Stimulated activated CD4-positive, alpha-beta T cell treated with anti-CD3 and anti-CD28 coated beads, TNF-alpha, amount 100 ng/mL, for 1 hour (primary cell): ENCODE data around the gene STPG4.

Experiments used
- DNase-seq, 3 donors: peaks; one replicate each; pipeline ENCODE4 v3.0.0-alpha.2; 2020; ENCODE audit warnings: low read depth in 3 of 3, low spot score in 1 of 3

STPG4 gene

DNA sequence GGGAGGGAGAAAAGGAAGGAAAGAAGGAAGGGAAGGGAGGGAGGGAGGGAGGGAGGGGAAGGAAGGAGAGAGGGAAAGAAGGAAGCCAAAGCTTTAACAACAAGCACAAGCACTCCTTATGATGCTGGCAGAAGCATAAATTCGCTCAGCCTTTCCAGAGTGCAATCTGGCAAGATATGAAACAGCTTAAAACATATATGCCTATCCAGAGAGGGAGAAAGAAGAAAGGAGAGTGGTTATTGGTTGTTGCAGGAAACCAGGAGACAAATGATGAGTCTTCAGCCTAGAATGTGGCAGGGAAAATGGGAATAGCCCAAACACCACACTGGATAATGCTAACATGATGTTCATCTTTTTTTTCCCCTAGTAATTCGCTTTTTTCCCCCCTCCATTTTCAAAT is 64.0 kb downstream of the STPG4 start:
- DNase-seq = no peak

DNA sequence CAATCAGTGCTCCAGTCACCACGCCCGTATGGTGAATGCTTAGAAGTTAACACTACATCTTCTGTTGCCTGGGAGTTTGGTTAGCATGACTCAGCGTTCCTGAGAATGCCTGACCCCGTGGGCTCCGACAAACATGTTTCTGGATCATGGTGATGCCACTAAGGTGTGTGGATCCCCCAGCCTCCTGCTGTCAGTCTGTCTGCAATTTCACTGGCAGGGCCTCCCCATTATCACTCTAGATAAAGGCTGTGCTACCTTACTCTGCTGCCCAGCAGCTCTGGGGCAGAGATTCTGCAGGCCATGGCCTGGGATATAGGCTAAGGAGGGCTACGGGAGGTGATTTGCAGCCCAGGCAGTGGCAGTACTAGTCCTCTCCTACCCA is 66.0 kb downstream of the STPG4 start:
- DNase-seq = no peak

DNA sequence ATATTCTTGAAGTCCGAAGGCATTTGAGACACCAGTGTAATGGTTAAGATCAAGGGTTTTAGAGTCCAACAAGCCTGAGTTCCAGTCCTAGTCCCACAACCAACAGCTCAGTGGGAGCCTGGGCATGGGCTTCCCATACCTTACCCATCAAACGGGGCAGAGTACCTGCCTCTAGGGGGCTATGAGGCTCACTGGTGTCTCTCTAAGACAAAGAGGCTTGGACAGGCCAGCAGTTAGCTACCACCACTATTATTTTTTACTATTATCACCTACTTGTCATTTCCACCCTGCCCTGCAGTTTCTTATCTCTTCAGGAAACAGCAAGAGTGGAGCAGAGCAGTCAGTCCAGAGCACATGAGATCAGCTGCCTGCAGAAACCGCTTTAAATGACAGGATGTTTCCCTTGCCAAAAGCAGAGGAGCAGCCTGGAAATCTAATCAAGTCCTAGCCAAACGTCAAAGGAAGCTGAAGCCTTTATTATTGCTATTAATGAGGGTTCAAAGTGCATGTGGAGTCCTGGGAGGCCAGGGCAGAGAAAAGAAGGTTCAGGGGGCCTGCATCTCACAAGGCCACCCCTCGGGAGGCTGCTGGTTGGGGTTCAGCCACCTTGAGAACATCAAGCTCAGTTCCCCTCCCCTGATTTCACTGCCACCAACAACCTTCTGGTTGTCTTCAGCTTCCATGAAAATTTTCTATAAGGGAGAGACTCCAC is 66.6 kb downstream of the STPG4 start:
- DNase-seq = no peak

DNA sequence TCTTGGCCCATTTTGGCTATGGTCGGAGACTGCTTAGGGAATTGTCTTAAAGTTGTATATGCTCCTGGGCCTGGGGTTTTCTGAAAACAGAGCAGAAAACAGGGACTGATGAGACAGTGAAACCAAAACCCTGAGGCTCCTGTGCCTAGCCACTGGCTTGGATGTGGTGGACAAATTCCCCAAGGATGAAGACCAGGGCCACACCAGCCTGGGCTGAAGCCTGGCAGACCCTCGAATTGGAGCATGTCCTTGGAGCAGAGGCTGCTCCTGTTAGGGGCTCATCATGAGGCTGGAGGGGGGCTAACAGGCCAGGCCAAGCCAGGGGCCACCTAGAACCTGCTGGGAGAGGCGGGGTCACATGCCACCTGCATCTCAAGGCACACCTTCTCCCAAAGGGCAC is 68.1 kb downstream of the STPG4 start:
- DNase-seq = no peak

DNA sequence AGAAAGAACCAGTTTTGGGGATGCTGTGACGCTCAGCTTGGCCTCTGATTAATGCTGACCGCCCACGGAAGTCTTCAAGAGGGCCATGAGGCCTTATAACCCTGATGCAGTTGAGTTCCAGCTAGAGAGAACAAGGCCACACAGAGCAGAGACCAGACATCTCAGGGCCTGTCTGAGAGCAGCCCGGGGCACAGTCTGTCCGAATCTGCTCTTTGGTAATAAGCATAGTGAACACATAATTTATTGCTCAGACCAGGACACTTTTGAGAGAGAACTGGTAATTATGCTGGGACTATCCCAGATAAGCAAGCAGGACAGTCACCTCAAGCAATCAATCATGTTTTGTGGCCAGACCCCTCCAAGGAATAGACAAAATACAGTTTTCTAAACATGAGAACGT is 68.5 kb downstream of the STPG4 start:
- DNase-seq = no peak

DNA sequence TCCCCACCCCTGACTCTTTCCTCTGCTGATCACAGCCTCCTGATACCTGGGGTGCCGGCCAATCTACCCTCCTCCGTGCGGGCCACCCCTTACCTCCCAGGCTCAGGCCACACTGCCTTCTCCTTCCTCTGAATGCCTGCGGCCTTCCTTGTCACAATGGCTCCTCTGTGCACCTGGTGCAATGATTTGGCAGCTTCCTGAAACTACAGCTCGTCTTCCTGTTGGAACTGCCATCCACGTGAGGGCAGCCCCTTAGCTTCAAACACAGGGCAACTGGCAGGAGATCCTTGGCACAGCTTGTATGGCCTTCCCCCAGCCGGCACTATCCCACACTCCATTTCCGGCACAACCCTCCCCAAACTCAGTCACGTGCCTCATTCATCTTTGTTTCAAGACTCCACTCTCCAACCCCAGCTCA is 69.0 kb downstream of the STPG4 start:
- DNase-seq = no peak

DNA sequence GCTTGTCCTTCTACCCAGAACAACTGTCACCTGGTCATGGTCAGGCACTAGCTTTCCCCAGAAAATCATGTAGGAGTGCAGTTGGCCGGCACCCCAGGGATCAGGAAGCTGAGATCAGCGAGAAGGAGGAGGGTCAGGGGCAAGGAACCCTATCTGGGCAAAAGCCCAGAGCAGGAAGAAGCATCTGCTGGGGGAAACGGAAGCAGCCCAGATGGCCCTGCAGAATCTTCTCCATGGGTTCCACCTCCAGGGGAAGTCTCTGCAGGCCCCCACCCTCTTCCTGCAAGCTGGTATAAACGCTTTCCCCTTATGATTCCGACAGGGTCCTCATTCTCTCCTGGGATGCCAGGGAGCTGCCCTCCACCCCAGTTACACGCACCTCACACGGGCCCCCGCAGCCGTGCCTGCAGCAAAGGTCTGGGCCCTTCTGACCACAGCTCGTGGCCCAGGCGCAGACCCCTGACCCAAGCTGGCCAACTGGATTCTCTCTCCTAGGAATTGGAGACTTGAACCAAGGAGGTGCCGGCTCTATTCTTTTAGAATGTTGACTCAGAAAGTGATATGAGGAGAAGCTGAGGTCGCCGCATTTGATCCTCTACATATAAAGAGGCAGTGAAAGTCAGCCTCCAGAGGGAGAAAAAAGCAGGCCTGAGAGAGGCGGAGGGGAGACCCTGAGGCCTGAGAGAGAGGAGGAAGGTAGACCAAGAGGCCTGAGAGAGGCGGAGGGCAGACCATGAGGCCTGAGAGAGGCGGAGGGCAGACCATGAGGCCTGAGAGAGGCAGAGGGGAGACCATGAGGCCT is 71.0 kb downstream of the STPG4 start:
- DNase-seq = no peak

DNA sequence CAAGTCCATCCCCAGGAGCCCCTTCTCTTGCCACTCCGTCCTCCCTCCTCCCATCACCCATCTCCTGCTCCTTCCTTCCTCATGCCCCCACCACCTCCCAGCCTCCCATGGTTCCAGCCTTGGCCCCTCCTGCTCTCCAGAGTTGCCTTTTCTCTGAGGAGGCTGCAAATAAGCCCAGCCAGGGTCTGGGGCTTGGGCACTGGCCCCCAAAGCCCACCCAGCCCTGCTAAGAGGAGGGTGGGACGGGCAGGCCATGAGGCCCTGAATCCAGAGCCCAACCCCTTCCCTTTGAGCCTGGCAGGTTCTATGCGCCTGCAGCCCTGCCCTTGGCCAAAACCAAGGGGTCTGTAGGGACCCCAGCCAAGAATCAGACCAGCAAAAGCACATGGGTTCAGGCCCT is 71.6 kb downstream of the STPG4 start:
- DNase-seq = no peak

DNA sequence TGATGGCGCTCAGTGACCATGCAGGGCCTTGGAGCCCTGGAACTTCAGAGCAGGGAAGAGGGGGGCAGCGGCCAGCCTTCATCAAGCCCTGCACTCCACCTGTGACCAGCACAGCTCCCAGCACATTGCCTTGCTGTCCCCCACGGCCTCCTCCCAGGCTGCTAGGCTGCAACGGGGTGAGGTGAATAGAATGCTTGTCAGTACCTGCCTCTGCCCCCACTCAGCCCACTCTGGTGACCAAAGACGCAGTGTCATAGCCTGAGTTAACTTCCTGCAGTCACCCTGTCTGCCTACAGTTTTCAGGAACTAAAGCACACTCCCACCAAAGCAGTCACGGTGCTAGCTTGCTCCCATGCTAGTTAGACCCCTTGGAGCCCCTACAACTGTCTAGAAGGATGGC is 72.1 kb downstream of the STPG4 start:
- no peak for DNase-seq

DNA sequence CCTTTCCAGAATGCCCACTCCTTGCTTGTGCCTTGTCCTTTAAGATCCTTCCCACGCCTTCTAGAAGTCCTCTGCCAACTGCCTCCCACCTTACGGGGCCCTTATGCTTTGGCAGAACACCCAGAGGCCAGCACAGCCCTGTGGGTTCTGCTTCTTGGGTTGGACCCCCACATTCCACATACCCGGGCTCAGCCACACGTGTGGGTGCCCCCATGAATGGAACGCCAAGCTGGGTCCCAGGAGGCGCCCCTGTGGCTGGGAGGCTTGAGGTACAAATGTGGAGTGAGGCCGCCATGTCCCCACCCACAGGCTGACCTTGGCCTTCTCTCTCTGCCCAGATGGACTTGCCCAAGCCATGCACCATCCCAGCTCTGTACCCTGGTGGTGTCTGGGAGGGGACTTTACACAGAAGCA is 74.2 kb downstream of the STPG4 start:
- no peak for DNase-seq

DNA sequence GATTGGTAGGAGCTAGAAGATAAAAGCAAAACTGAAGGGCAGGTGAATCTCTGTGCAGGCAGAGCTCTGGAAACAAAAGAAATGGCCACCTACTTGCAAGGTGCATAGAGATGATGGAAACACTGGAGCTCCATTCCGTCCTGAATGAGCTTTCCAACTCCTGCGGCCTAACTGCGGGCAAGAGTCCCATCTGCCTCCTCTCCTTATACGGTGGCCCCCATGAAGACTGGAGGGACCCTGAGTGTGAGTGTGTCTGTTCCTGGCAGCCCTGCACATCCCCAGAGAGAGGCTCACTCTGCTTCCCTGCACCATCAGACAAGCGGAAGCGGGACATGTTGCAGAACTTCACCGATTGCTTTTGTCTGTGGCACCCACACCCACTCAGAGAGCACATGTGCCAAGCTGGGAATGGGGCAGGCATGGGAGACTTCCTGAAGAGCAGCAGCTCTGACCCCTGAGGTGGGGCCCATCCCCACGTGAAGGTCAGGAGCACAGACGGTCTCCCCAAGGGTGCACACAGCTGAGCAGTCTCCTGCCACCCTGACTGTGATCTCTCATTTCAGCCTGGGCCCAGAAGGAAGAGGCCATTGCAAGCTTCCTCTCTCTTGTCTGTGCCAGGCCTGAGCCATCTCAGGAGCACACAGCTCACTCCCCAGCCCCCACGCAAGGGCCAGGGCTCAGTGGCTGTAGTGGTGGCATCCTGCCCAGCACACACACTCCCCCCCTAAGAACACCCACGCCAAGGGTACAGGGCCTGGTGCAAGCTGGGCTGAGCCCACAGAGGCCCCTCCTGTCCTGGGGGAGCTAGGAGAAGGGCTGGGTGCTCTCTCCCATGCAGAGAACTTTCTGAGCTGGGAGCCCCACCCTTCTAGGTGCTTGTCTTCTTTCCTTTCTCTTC is 75.3 kb downstream of the STPG4 start:
- no peak for DNase-seq

DNA sequence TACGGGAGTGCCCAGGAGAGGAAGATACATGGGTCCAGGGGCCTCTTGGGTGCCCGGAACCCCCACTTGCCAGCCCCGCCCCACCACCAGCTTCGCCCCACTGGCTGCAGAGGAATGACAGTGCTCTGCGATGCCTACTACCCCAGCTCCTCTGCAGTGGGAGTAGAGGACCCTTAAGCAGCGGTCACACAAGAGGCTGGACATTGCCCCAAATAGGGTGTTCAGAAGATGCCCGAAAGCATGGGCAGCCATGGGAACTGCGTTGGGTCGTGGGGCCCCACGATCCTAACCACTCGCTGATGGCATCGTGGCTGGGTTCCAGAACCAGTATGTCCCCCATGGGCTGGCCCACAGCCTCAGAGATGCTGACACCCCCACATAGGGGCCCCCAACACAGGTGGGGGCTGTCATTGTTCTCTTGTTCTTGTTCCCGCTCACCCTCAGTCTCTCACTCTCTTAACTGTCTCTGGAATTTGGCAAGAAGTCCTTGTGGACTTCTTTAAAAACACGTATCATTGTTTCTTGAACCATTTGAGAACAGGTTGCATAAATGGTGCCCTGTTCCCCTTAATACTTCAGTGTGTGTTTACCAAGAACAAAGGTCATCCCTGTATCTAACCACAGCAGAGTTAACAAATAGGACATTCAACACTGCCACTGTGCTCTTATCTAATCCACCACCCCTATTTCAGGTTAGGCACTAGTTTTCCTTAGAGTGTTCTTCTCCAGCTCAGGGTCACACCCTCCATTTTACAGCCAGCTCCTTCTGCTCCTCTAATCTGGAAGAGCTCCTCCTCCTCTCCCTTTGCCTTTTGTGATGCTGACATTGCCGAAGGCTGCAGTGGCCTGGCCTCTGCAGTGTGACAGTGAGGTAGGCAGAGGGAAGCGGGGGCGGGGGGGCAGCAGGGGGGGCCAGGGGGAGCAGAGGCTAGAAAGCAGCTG is 76.3 kb downstream of the STPG4 start:
- no peak for DNase-seq

DNA sequence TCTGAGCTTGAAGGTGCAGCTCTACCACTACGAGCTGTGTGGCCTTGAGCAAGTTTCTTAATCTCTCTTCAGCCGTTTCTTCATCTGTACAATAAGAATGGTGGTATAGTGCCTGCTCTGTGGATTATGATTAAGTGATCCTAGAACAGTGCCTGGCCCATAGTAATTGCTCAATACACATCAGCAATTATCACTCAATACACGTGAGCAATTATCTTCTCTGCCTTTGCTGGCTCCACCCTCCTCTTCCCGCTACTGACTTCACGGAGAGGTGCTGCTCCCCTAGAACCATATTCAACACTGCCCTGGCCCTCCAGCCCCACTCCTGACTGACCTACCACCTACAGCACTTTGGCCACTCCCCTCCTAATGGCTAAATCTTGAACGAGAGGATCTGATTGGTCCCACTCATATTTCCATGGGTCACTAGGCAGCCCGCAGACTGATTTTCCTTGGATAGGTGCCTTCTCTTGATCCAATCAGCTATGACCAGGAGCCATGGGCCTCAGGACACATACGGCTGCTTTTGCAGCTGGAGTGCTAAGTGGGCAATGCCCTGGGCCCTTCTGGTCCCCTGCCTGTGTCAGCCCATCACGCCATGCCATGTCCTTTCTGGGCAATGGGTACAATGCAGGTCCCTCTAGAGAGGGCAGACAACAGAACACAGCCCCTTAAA is 77.5 kb downstream of the STPG4 start:
- DNase-seq = no peak

DNA sequence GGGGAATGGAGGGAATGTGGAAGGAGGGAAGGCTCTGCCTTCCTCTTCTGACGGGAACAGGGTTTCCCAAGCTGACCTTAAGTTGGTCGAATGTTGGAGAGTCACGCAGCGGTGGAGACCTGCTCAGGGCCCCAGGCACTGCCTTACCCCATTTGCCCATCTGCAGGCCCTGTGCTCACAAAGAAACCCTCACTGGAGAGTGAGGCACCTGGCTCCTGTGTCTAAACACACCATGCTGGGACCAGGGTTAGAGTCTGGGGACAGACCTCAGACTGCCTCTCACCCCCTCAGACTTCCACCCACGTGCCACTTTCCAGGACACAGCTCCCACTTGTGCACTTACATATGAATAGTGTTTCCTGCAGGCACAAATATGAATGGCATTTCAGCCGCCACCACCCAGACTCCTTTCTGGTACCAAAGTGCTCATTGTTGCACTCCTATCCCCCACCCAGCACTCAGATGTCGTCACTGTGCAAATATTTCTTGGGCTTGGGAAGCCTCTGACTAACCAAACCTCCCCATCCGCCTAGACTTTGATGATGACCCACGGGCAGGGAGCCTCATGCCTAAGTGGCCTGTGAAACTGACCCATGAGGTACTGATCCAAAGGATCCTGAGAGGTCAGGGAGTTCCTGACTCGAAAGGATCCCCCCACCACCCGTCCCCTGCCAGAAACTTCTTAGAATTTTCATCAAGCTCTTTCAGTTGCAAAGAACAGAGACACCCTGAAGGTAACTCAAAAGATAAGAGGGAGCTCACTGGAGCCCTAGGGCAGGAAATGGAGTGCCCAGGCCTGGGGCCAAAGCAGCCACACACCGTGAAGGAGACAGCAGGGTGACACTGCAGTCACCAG is 78.3 kb downstream of the STPG4 start:
- no peak for DNase-seq

DNA sequence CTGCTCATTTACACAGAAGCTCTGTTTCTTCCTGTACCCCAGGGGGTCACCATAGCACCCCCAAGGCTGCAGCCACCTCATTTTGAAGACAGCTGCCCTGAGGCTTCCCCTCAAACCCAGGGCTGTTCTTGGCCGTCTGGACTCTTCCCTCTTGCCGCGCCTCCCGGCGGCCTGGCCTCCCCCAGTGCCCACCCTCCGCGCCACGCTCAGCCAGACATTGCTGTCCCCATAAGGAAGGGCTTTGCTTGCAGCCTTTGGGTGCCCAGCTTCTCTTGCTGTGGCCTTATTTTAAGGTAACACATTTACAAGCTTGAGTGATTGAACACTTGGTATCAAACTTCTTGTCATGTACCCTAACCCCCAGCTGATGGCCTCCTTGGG is 79.0 kb downstream of the STPG4 start:
- no peak for DNase-seq

DNA sequence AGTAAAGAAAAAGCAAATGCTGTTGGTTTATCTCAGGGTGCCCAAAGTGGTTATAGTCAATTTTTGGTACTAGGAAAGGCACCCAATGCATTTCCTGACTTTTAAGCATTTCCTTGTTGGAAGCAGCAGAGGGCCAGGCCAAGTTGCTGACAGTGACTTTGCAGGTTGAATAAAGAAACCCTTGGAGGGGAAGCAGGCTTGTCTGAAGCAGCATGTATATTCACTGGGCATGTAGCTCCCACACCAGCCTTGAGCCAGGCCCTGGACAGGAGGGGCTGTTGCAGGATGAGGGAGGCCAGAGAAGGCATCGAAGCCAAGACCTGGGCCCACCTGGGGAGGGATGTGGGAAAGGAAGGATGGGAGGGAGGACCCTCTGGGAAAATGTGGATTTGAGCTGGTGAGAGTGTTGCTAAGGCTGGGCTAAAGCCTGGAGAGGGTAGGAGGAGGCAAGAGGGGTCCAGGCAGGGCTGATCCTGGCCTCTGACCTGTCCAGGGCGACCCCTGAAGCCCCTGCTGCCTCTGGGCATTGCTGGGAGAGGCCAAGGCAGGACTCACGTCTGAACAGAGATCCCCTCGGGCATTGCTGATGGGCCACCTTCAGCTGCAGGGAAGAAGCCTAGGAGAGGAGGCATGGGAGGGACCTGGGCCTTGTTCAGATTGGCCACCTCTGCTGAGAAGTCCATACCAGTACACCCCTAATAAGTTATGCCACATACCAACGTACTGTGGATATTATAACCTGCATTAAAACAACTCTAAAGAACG is 79.6 kb downstream of the STPG4 start:
- no peak for DNase-seq

DNA sequence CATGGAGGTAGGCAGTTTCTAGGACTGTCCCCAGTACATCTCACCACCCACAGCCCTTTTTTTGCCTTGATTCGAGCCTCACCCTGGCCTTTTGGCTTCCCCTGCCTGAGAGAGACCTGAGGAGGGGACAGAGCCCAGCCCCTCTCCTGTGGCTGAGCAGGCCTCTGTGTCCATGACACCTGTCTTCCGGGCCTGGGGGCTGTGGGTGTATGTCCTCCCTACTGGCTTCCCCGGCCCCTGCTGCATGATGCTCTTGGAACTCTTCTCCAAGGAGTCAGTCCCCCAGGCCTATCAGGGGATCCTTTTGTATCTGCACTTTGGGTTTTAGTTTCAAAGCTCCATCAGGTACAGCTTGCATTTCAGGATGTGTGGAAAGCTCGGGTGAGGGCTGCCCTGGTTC is 80.4 kb downstream of the STPG4 start:
- no peak for DNase-seq

DNA sequence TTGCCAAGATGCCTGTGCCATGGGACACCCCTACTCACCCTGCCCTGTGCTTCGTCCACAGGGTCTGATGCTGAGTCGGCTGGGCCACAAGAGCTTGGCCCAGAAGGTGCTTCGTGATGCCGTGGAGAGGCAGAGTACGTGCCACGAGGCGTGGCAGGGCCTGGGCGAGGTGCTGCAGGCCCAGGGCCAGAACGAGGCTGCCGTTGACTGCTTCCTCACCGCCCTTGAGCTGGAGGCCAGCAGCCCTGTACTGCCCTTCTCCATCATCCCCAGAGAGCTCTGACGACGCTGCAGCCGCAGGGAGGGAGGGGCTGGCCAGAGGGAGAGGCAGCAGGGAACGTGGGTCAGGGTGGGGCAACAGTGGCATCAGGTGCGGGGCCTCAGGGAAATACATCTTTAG is 81.5 kb downstream of the STPG4 start:
- DNase-seq = no peak

DNA sequence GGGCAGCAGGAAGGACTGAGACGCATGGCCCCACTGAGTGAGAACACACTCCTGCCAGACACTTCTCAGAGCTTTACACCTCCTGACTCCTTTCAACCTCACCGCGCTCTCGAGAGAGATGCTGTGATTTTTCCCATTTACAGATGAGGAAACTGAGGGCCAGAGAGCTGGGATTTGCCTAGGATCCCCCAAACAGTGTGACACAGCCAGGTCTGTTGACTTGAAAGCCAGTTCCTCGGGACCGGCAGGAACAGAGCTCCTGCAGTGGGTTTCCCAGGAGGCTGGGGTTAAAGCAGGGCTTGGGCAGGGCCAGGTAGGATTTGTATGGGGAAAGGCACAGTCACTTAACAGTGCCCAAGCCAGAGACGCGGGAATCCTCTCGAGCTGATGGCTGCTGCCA is 81.9 kb downstream of the STPG4 start:
- DNase-seq = no peak
